ENCODE measurements around the gene TMEM174.
"Not testable (repeated sequence)": the region's sequence is repeated elsewhere in the genome, so short reads cannot be mapped to it uniquely, and the experiment has no call there.

TMEM174 gene

DNA sequence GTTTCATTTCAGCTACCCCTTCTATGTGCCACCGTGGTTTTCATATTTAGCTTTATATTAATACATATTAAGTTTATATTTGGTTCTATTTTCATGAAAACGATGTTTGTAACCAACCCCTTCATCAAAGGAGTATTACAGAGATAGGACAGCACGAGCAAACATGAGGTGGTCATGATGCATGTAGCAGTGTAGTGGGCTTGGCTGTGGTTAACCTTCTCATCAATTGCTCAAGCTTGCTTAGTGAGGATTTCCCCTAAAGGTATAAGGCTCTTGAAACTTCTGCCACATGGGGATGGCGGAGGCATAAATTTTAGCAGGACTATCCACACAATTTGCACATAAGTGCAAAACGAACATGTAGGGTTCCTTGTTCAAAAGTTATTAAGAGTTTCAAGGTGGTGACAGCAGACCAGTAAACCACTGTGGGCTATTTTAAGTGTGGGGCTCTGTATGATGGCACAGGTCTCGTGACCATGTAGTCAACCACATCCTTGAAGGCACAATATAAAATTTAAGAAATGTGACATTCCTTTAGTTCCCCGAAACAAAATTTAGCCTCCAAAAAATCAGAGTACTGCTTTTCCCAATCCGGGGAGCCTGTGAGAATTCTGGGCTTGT, 24.8 kb downstream of the TMEM174 start:
- no peak for DNase-seq

- no peak for DNase-seq
Observed at GRCh38 chr5:73198833-73199592, 26.0 kb downstream of the TMEM174 start.

DNA sequence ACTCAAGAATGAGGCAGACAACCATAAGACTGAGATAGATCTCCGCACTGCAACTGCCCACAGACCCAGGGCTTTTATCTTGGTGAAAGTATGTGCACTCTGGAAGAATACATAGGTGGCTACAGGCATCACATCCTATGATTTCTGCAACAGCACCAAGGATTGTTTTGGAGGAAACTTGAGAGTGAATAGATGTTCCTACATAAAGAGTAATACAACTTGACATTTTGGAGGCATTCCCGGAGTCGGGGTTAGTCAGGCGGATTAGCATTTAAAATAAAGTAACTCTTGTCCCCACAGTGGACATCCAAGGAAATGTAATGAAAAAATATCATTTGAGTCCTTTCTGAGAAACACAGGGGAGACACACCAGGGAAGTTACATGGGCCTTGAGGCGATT, 26.7 kb downstream of the TMEM174 start:
- DNase-seq: no peak

DNA sequence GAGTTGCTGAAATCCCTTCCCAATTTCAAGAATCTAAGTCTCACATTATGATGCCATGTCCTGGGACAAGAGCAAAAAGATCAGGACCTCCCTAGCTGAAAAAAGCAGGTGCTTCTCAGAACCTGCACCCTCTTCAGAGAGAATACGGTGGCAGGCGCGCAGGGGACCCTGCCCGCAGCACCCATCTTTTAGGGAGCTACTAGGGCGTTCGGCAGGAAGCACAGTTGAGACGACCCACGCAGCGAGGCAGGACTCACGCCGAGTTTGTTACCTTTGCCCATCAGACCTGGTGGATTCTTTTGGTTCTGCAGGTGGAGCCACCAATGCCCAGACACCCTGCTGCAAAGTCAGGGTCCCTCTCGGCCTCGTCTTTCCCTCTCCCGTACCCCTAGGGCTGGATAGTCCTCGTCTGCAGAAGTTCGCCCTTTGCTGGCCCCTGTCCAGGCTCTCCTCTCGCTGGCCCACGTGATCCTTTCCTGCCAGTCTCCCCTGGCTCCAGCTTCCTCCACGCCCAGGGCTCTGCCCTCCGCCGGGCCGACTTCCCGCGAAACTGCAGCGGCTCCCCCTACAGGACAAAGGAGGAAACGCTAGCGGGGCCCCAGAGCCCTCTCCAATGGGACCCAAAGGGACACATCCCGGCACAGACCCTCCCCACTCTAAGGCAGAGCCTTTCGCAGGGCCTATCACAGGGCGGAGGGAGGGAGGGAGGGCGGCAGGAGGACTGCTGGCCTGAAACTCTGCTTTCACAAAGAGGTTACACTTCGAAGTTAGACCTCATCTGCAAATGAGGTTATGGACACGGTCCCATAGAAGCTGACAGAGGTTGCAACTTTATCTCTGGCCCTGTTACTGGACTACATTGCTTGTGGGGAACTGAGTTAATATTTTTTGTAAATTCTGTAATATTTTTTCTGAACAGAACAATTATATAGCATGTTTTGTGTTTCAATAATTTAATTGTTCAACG, 28.8 kb downstream of the TMEM174 start:
- peak; percentile 27 for DNase-seq

GRCh38 chr5:73204332-73204731, 31.3 kb downstream of the TMEM174 start:
- DNase-seq: no peak

DNA sequence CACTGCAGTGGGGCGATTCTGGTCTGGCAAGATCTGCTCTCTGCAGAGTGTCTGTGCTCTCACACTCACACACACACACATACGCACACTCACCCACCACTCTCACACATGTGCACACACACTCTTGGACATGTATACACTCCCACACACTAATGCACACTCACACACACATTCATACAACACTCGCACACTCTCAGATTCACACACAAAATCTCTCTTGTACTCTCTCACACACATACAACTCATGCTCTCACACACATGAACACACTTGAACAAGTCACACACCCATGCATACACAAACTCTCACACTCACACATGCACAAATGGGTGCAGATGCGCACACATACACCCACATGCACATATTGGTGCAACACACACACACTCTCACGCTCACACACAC, 31.7 kb downstream of the TMEM174 start:
- DNase-seq: no peak

- no peak for DNase-seq
Observed at GRCh38 chr5:73205305-73205704, 32.3 kb downstream of the TMEM174 start.

DNA sequence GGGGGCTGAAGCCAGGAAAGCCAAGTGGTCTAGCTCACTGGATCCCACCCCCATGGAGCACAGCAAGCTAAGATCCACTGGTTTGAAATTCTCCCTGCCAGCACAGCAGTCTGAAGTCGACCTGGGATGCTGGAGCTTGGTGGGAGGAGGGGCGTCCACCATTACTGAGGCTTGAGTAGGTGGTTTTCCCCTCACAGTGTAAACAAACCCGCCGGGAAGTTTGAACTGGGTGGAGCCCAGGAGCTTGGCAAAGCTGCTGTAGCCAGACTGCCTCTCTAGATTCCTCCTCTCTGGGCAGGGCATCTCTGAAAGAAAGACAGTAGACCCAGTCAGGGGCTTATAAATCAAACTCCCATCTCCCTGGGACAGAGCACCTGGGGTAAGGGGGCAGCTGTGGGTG, 34.2 kb downstream of the TMEM174 start:
- DNase-seq: not testable (repeated sequence)

- DNase-seq: not testable (repeated sequence)
Observed at GRCh38 chr5:73209075-73209474, 36.1 kb downstream of the TMEM174 start.

DNA sequence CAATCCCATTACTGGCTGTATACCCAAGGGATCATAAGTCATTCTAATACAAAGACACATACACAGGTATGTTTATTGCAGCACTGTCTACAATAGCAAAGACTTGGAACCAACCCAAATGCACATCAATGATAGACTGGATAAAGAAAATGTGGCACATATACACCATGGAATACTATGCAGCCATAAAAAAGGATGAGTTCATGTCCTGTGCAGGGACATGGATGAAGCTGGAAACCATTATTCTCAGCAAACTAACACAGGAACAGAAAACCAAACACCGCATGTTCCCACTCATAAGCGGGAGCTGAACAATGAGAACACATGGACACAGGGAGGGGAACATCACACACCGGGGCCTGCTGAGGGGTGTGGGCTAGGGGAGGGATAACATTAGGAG, 39.7 kb downstream of the TMEM174 start:
- not testable (repeated sequence) for DNase-seq

GRCh38 chr5:73213566-73213998, 40.6 kb downstream of the TMEM174 start:
- DNase-seq: no peak

GRCh38 chr5:73214306-73214705, 41.3 kb downstream of the TMEM174 start:
- no peak for DNase-seq

DNA sequence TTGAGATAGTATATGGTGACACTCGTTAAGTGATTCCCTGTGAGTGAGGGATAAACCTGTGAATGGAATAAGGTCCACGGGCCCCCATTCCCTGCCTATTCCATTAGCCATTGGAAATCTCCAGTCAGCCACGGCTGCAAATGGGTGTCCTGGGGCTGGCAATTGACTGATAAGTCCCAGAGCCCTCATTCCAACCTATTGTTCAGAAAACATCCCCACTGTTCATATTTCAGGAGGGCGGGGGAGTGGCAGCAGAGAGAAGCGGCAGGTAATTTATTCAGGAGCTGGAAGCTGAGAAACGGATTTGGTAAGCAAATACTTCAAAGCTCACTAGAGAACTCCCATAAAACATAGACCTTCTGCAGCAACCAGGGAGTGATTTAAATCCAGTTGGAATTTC, 42.0 kb downstream of the TMEM174 start:
- DNase-seq: no peak

GRCh38 chr5:73215531-73215890, 42.5 kb downstream of the TMEM174 start:
- DNase-seq: no peak

DNA sequence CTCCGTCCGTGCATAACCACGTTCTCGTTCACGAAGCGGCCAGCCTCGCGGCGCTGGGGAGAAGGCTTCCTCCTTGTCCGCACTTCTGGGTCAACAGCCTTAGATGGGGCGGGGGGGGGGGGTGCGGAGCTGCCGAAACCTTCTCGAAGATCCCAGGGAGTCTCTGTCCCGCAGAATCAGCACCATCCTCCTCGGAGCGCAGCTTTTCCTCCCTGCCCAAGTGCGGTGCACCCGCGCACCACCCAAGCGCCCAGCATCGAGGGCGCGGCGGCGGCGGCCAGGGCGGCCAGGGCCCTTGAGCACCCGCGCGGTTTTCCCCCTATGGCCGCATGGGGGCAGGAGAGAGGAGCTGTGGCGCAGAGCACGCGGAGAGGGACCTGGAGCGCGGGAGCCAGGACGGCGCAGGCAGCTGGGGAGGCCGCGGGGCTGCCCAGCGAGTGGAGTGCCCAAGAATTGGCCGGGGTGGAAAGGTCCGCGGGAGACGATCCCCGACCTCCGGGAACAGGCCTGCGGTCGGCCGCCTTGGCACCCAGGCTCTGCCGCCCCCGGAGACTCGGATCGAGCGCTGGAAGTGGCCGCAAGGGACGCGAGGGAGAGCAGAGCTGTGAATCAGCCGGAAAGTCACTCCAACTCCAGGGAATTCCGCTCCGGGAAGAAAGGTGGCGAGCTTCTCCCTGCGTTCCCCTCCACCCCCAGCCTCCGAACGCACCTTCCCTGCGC, 43.1 kb downstream of the TMEM174 start:
- DNase-seq: peak; percentile 5

GRCh38 chr5:73218552-73219171, 45.7 kb downstream of the TMEM174 start:
- no peak for DNase-seq

- DNase-seq: not testable (repeated sequence)
Observed at GRCh38 chr5:73219336-73219735, 46.3 kb downstream of the TMEM174 start.

- no peak for DNase-seq
Observed at GRCh38 chr5:73221161-73221560, 48.2 kb downstream of the TMEM174 start.

GRCh38 chr5:73221726-73222125, 48.7 kb downstream of the TMEM174 start:
- DNase-seq: no peak

- no peak for DNase-seq
Observed at GRCh38 chr5:73222173-73222572, 49.2 kb downstream of the TMEM174 start.
